GM11168 (cell line): Measurements from ENCODE around the gene ADH5.
"Not testable (repeated sequence)": the region's sequence is repeated elsewhere in the genome, so short reads cannot be mapped to it uniquely, and the experiment has no call there.

Experiments
- in situ Hi-C: fragments of 300-500 bp; cut with MboI; formaldehyde crosslinking; loops from one replicate; pipeline ENCODE4 v1.12.0; 2022; ENCODE audit warnings: low sequenced_read_pairs; ENCODE audit not compliant: unreplicated experiment

ADH5 gene

DNA sequence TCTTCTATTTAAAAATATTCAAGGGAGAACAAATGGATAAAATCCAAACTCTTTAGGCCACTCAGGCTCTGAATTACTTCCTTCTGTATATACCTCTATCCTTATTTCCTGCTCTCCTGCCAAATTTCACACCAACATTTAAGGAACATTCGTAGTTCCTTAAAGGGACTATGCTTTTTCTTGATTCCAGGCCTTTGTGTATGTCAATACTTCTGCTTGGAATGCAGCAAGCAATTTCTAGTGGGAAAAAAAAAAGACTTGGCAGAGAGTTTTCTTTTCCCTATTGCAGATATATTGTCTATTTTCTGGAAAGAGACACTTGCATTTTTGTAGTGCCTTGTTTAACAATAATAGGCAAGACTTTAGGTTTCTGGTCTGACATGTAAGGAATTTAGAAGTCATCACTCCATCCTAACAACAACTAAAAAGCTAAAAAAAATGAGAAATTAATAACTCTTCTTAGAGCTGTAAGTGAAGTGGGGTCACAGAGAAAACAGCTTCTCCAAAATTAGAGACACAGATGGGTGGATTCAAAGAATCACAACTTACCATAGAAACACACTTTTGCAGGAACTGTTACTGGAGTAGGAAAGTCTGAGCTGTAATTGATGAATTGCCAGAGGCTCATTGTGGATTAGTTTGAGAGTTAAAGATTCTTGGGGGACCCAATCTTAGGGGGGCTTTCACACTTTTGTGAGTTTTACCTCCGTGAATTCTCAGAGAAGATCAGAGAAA is 2.1 kb upstream of the ADH5 start:
- in situ Hi-C loops: no loop called here

DNA sequence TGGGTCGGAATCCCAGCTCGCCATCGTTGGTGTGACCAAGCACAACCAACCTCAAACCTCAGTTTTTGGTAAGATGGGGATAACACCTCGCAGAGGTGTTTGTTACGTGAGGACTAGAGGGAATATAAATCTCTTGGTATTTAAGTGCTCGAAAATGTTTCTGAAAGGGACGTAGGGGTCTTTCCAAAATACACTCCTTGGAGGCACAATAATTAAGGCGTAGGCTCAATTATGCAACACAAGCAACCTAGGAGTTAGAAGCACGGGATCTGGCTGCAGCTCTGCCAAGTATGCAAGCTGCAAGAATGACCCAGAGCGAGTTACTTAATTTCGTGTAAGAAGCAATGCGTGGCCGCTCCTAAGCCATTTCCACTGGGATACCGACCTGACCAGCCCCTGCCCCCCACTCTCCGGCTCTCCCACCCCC is 552 bp downstream of the ADH5 start:
- in situ Hi-C loops: no loop called here

DNA sequence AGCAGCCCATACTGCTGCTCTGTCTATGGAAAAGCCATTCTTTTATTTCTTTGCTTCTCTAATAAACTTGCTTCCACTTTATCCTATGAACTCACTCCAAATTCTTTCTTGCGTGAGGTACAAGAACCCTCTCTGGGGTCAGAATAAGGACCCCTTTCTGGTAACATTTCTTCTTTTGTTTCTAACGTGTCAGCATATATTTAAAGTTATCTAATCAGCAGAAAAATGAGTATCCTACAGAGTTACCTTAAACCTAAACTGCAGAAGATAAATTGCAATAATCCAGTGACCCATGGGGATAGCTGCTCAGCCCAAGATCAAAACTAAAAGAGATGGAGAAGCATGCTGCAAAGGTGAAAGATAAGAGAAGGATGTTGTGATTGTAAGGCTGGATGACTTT is 4.0 kb downstream of the ADH5 start:
- in situ Hi-C loops: no loop called here

DNA sequence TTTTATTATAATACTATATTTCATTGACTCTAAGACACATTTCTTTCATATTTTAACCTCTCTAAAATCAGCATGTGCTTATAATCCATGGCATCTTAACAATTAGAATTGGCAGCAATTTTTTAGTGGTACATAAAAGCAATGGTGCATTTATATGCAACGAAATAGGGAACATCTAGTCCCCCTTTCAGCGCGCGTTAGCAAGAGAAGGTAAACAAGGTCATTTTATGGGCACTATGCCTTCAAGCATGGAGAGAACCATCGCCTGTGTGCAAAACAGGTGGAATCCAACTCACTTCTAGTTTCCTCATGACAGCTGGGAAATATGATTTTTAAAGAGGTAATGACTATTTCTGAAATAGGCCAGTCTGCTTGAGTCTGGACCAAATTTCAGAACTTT is 6.4 kb downstream of the ADH5 start:
- in situ Hi-C loops: no loop called here

DNA sequence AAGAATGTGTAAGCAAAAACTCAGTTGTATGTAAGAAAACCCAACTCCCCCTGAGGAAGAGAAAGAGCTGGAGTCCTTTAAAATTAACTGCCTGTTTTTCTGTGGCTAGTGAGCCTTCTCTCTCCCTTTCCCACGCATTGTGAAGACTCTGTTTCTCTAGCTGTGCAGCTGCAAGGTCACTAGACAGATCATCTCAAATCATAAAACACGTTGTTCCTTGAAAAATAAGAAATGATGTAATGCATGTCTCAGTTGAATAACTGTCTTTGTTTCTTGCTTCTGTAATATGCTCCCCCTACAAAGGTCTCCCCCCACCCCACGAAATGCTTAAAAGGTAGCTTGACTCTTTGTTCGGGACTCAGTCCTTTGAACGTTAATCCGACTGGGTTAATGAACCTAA is 7.7 kb downstream of the ADH5 start:
- in situ Hi-C loops: not testable (repeated sequence)

DNA sequence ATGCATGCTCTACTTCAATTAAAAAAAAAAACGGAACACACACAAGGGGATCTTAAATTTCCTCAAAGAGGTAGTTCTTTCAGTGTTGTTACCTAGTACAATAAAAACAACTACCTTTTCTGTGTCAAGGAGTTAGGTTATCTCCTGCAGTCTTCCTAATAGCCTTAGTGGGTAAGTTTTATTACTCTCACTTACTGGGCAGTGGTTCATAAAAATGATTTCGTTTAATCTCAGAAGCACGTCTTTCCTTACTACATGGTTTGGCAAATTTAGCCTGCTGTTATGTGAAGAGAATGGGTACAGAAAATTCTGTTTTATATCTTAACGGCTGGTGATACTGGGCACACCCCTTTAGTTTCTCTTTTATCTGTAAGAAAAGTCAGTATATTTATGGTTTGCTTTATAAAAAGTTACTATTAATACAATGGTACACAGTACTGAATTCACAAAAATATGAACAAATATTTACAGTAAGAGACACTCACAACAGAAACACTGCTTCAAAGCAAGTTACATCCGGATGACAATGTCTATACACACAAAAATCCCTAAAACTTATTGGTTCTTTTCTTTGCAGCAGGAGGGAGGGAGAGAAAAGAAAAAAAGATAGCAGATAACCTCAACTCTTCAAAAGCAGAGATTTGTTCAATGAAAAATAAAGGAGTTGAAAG is 8.8 kb downstream of the ADH5 start:
- in situ Hi-C loops: no loop called here

DNA sequence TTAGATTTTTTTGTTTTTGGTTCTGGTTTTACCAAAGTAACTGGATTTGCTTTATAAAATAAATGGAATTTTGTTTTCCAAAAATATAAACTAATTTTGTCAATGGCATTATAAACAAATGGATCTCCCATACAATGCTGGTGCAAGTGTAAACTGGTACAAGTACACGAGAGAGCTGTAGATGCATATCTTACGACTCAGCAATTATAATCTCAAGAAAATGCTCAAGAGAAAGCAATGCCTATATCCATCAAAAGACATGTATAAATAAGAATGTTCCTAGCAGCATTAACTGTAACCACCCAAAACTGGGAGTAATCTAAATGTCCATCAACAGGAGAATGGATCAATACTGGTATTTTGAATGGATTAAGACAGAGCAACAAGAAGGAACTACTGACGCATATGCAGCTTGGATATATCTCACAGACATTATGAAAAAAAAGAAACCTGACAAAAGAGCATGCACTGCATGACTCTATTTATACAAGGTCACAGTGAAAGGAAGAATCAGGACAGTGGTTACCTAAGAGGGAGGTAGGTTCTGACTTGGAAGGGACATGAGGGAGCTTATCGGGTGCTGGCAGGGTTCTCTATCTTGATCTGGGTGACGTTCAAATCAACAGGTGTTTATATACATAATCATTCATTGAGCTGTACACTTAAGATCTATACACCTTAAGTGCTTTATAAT is 9.5 kb downstream of the ADH5 start:
- in situ Hi-C loops: no loop called here

DNA sequence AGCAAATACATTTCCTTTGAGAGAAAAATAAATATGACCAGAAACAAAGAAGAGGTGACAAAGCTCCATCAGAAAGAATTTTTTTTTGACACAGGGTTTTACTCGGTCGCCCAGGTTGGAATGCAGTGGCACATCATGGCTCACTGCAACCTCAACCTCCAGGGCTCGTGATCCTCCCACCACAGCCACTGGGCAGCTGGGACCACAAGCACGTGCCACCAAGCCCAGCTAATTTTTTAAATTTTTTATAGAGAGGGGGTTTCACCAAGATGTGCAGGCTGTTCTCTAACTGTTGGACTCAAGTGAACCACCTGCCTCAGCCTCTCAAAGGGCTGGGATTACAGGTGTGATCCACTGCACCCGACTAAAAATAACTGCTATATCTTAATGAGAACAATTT is 10.3 kb downstream of the ADH5 start:
- in situ Hi-C loops: no loop called here

DNA sequence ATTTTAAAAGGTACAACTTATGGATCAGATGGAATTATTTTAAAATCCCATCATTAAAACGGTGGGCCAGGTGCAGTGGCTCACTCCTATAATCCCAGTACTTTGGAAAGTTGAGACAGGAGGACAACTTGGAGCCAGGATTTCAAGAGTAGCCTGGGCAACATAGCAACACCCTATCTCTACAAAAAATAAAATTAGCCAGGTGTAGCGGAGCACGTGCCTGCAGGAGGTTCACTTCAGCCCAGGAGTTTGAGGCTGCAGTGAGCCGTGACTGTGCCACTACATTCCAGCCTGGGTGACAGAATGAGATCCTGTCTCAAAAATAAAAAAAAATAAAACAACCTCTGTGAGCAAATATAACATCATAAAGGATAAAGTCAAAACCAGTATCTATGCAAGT is 11.4 kb downstream of the ADH5 start:
- in situ Hi-C loops: no loop called here

DNA sequence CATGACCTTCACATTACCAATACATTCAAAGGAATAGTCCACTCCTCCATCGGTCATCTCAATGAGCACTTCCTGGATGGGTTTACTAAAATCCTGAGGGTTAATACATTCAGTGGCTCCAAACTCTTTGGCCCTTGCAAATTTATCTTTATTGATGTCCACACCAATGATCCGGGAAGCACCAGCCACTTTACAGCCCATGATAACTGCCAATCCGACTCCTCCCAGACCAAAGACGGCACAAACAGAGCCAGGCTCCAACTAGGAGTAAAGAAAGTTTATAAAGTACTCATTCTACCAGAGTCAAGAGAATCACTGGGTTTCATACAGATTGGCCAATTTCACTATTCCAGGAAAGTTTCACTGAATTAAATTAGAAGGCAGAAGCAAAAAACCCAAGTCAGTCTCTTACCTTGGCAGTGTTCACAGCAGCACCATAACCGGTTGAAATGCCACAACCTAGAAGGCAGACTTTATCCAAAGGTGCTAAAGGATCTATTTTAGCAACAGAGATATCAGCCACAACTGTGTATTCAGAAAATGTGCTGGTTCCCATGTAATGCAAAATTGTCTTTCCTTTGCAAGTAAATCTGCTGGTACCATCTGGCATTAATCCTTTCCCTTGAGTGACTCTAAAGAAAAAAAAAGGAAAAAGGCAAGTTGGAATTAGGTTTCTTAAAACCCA is 12.2 kb downstream of the ADH5 start:
- in situ Hi-C loops: no loop called here

DNA sequence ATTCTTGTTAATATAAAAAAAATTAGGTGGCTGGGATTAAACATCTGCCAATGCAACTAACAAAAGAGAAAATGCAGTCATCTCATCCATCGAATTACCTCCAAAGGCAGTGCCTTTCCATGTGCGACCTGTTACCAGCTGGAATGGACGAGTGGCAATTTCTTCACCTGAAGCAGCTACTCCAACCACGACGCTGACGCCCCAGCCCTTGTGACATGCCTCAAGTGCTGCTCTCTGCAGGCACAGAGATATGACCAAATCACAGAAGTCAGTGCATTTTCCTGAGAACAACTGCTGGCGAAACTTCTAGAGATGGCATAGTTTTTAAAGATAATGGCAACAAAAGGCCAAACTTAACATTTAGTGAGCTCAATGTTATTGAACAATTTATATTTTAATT is 13.8 kb downstream of the ADH5 start:
- in situ Hi-C loops: loop anchor here (25.0 kb wide), 1 partner anchor 913 kb away; no protein-coding TSS in a partner anchor

DNA sequence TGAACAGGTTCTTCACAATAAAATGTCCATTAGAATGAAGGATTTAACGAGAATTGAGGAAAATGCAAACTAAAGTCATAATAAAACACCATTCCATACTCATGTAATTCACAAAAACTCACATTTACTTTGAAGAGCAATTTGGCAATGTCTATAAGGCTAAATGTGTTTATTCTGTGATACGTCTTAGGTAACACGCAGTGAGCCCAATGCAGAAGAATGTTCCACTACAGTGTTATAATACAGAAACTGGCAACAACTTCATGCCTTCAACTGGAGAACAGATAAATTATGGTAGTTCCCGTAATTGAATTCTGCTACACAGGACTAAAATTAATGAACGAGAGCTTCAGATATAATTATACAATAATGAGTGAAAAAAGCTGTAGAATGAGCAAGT is 17.4 kb downstream of the ADH5 start:
- in situ Hi-C loops: loop anchor here (25.0 kb wide), 1 partner anchor 909 kb away; no protein-coding TSS in a partner anchor

DNA sequence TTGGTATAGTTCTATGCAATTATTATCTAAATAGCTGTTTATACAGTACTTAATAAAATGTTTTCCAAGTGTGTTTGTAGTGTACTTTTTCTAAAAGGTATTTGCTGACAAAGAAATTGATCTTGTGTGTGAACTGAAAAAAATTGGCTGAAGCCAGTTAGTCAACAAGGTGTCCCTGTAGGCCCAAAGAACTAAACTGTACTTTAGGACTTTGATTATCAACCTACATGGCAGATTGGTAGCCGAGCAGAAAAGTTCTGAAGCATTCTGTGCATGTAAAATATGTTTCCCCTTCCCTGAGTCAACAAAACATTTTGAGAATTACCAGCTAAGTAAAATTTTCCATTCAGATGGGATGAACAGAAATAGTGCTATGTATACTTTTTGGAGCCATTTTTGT is 21.0 kb downstream of the ADH5 start:
- in situ Hi-C loops: loop anchor here (25.0 kb wide), 1 partner anchor 905 kb away; no protein-coding TSS in a partner anchor

DNA sequence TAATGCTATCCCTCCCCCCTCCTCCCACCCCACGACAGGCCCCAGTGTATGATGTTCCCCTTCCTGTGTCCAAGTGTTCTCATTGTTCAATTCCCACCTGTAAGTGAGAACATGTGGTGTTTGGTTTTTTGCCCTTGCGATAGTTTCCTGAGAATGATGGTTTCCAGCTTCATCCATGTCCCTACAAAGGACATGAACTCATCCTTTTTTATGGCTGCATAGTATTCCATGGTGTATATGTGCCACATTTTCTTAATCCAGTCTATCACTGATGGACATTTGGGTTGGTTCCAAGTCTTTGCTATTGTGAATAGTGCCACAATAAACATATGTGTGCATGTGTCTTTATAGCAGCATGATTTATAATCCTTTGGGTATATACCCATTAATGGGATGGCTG is 23.1 kb downstream of the ADH5 start:
- in situ Hi-C loops: loop anchor here (25.0 kb wide), 1 partner anchor 903 kb away; no protein-coding TSS in a partner anchor

DNA sequence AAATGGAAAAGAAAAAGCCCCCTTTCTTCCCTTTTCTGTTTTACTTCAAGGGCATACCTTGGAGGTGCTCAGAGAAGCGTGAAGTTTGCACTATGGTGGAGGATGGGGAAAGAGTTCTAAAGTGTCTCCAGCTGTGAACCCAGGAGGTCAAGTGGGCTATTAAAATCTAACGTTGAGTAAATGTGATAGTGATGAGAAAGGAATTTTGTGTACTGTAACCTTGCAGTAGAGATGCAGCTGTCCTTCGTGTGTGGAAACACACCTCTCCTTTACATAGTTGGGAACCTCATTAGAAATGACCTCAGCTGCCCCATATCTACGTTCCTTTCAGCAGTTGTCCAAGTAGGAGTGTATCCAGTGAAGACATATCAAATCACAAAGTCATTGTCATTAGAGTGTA is 26.5 kb downstream of the ADH5 start:
- in situ Hi-C loops: loop anchor here (25.0 kb wide), 1 partner anchor 900 kb away; no protein-coding TSS in a partner anchor

DNA sequence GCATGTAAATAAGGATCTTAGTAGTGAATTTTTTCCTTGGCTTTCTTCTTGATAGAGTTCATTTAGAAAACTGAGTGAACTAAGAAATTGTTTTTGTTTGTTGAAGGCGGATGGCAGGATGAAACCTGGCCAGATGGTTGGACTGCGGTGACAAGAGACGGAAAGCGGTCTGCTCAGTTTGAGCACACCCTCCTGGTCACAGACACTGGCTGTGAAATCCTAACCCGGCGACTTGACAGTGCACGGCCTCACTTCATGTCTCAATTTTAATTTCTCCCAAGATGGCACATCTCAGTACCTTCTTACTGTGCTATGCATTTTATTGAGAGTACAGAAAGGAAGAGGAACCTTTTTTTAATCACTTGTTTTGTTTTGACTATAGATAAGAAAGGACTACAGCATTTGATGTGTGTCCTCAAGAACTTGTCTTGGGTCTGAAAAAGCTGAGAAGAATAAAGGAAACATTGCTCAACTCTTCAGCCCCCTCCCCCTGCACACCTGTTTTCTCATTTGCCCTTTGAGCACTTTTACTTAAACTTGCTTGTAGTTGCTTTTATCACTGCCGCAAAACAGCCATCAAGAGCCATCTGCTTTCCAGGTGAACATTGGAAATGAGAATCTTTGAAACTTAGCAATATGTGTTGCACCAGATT is 27.4 kb downstream of the ADH5 start:
- in situ Hi-C loops: loop anchor here (25.0 kb wide), 1 partner anchor 899 kb away; no protein-coding TSS in a partner anchor

DNA sequence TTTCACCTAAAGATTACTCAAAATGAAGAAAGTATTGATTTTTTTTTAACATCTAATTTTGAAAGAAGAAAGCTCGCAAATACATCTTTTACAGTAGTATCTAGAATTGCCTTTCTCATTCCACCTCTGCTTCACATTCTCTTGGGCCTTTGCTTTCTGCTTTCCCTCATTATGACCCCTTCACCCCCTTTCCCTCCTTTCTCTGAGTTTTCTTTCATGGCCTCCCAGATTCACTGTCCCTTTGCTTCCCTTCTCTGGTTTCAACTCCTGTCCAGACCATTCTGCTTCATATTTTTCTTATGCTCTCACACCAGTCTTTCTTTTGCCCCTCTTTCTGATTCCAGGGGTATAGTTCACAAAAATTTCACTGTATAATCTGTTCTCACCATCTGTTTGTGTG is 29.0 kb downstream of the ADH5 start:
- in situ Hi-C loops: loop anchor here (5.0 to 25.0 kb wide), 2 partner anchors 62 to 897 kb away; partner anchors contain the start of gene METAP1

DNA sequence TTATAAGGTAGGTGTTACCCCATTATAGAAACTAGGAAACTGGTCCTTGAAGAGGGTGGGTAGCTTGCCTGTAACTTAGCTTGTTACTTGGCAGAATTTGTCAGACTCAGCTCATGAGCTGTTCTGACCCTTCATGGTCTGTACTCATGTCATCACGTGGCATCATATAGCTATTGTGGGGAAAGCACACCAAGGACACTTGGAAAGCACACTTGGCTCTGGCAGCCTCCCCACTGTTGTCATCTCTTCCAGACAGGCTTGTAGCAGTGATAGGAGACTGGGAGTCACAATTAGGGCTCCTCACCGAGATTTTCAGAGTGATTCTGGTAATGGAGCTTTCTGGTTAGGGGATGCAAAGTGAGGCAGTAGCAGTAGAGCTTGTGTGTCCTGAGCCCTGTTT is 30.4 kb downstream of the ADH5 start:
- in situ Hi-C loops: loop anchor here (5.0 to 25.0 kb wide), 2 partner anchors 61 to 896 kb away; partner anchors contain the start of gene METAP1

DNA sequence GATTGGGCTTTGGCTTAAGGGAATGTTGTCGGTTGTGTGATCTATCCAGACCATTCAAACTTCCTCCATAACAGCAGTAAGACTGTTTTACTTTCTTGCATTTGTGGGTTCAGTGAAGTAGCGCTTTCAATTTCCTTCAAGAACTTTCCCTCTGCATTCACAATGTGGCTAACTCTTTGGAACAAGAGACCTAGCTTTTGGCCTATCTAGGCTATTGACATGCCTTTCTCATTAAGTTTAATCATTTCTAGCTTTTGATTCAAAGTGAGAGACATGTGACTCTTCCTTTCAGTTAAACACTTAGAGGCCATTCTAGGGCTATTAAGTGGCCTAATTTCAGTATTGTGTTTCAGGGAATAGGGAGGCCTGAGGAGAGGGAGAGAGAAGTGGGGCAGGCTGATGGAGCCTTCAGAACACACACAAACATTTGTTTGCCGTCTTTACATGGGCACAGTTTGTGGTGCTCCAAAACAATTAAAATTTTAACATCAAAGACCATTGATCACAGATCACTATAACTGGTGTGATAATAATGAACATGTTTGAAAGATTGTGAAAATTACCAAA is 34.1 kb downstream of the ADH5 start:
- in situ Hi-C loops: loop anchor here (25.0 kb wide), 1 partner anchor 892 kb away; no protein-coding TSS in a partner anchor
